Transverse colon (tissue), 4 donors: ENCODE results near the gene EDC4.

Experiments
- CTCF ChIP-seq, 5 experiments: fragments of 200-600 bp in 3 of 5; fragments of 450-650 bp in 2 of 5; sonication (generic) in 3 of 5; IDR thresholded peaks; 1 replicate in 2 of 5; 2 replicates in 3 of 5; pipeline ENCODE4 v1.5.1; 2016 to 2017; ENCODE audit warnings: antibody characterized with exemption in 5 of 5, inconsistent platforms in 3 of 5, mild to moderate bottlenecking in 2 of 5, moderate library complexity in 1 of 5
- POLR2AphosphoS5 ChIP-seq, 3 donors: sonication (generic); formaldehyde crosslinking; IDR thresholded peaks; one replicate each; pipeline ENCODE4 v1.6.1; 2016; ENCODE audit warnings: antibody characterized with exemption in 3 of 3

GRCh38 chr16:67909056-67909742 lies 36.3 kb downstream of the EDC4 start:
- TF ChIP-seq CTCF (IDR thresholded peaks at IDR 0.05), result no peak
- TF ChIP-seq POLR2AphosphoS5 (IDR thresholded peaks at IDR 0.05), result no peak
